Activated CD4-positive, CD25-positive, alpha-beta regulatory T cell treated with anti-CD3 and anti-CD28 coated beads, Interleukin-2, amount 50 U/mL, for 72 hours (primary cell): ENCODE data around the gene TNIK.
"Not testable (repeated sequence)": the region's sequence is repeated elsewhere in the genome, so short reads cannot be mapped to it uniquely, and the experiment has no call there.

Source experiments
- DNase-seq: peaks from one replicate; pipeline ENCODE4 v3.0.0; 2021

TNIK gene

DNA sequence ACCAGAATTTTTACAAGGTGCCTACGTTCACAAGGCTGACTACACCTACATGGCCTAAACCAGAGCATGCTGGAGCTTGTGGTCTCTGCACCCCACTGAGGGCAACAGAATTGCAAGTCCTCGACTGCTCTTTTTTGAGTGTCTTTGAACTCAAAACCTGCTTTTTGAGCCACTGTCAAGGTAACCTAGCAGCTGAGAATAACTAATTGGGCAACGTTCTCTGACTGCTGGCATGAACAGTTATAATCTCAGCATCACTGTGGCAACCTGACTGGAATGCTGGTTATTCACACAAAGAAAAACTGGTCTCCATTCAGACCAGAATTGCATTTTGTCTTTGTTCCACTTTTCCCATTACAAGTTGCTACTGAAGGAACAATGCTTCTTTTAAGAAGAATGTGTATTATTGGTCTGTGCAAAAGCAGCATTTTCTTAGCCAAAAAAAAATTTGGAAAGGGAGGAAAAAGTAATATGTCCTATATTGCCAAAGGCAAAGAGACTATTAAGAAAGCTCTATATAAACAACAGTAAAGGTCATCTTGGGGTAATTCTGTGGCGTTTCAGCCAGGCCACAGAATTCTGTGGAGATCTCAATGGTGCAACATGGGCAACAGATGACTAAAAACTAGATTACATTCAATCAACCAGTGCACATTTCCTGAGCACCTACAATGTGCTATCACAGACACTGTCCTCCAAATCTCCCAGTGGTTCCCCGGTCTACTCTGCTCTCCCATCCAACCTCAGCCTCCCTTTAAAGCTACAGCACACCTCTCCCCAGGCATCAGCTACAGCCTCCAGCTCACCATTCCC lies 76.8 kb downstream of the TNIK start:
- DNase-seq = no peak

DNA sequence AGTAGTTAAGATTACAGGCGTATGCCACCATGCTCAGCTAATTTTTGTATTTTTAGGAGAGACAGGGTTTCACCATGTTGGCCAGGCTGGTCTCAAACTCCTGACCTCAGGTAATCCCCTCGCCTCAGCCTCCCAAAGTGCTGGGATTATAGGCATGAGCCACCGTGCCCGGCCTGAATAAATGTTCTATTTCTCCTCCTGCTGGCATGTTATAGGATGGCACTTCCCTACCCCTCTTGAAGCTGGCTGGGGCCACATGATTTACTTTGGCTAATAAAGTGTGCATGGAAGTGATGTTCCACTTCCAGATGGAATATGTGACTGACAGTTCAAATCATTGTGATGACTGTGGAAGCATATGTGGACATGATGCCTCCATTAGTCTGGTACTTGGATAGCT lies 77.9 kb downstream of the TNIK start:
- not testable (repeated sequence) for DNase-seq

- DNase-seq = no peak
These were observed 79.3 kb downstream of the TNIK start for GRCh38 chr3:171380711-171381425.

DNA sequence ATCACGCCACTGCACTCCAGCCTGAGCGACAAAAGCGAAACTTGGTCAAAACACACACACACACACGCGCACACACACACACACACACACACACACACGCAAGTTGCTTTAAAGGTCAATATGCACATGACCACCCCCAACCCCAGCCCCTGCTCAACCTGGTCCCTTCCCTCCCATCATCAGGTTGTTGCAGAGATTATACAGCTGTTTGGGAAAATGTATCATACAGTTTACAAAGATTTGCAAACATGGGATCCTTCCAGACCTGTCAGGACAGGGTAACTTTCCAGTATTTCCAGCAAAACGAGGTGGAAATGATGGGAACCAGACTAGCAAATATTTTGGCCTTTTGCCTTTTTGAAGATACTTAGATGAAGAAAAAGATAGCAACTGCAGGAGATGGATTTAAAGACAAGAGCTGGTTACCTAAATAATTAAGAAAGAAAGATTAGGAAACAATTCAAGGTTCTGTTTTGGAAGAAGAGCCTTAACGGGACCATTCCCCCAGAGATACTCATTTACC lies 80.2 kb downstream of the TNIK start:
- no peak for DNase-seq

DNA sequence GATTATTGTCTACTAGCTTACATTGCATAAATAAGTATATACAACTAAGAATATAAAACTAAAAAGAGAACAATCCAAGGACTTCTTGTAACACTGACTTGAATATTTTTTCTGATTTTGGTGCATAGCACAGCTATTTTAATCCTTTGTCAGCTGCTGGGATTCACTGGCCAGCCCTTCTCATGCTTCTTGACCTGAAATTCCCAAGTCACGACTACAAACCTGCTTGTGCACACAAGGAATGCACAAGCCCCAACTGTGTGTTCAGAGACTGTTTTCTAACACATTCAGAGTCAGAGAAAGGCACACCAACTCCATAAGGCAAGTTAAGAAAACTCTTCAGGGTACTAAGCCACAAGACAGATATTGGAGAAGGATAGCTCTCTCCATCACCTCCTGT lies 80.9 kb downstream of the TNIK start:
- DNase-seq = no peak

GRCh38 chr3:171378586-171378985 lies 81.6 kb downstream of the TNIK start:
- no peak for DNase-seq

DNA sequence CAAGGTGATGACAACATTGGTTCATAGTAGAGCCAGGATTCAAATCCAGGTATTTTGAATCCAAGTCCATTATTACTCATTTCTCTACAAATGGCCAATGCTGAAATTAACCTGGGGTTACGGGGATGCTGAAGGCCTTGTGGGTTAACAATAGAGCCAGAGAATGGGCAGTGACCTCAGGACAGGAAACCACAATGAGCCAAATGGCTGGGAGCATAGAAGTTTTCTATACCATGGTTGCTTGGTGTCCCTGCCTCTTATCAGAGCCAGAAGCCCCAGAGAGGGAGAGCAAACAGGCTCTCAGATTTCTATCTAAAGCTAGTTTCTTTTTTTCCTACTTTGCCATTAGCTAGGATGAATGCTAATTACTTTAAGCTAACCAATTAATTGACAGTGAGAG lies 82.3 kb downstream of the TNIK start:
- DNase-seq = no peak

GRCh38 chr3:171376596-171376947 lies 83.6 kb downstream of the TNIK start:
- DNase-seq = no peak

DNA sequence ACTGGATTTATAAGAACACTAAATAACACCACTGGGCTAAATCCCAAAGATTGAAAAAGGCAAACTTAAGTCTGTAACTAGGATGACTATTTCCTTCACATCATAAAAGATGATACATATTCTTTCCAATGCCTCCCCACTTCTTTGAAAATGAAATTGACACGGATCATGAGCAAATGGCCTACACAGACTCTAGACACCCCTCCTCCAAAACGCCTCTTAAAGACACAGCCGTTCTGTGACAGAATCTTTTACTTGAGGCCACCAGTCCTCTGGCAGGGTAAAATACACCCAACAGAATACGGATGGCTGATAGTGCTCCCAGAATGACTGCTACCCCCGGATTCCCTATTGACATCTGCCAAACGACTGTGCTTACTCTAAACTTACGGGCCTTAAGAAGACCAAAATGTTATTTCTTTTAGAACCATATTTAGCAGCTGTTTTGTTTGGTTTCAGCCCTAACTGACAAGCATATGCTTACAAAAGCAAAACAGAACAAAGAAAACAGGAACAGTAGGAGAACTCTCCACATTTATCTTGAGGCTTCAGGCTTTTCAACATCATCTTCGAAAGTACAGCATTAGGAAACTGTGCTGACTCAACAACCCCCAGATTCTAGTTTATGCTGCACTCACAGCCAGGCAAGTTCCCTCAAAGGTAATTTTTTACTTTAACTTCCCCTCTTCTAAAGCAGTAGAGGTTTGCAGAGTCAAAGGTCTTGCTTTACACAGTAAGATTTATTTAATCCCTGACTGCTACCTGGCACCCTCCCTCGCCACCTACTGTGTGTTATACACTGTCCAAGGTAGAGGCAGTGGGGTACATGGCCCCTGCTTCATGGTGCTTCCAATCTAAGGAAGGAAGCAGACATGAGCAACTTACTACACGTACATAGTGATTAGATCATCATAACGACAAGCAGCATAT lies 84.3 kb downstream of the TNIK start:
- no peak for DNase-seq

DNA sequence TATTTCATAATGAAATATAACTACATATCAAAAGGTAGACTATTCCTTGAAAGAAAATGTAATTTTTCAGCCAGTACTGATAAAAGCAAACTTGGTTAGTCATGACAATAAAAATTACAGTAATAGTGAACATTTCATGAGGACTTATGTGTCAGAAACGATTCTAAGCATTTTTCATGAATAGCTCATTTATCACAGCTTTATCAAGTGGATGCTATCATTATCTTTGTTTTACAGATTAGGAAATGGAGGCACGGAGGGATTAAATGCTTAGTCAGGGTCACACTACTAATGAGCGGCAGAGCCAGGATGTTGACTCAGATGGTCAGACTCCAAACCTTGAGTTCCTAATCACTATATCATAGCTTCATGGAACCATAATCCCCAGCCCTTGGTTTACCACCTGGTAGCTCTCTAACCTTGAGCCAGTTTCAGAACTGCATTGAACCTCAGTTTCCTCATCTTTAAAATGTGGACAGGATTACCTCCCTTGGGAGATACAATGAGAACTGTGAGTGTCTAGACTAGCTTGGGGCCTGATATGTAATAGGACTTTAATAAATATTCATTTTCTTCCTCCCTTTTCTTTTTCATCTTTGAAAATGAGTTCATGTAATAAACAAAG lies 85.4 kb downstream of the TNIK start:
- DNase-seq = no peak

DNA sequence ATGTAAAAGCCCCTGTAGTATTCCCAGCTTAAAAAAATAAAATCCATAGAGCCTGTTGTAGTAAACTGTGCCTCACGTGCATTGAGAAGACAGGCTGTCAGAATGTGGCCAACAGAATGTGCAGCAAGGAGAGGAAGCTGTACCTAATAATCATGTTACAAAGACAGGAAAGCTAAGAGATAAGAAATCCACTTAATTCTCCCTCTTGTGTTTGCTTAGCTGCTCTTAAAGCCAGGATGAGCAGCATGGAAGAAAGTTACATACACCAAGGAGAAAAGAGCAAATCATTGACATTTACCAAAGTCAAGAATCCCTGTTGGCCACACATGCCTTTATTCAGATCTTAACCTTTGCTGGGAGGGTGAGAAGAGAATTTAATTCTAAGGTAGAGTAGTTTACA lies 85.9 kb downstream of the TNIK start:
- DNase-seq = no peak

- DNase-seq = no peak
These were observed 86.5 kb downstream of the TNIK start for GRCh38 chr3:171373711-171374110.

DNA sequence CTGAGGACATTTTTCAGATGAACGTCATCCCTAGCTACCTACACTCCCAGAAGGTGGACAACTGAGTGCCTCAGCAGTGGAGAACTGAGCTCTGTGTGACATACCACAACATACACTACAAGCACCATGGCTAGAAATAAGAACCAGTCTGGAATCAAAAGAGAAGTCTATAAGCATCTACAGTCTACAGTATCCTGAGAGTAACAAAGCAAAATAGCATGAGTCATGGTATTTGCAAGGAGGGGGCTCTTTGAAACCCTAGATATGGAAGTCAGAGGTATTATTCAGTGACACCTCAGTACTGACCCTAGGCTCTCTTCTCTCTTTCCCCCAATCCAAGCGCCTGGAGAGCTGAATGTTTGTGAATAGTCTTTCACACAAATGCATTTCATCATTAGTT lies 87.5 kb downstream of the TNIK start:
- no peak for DNase-seq

GRCh38 chr3:171371354-171371753 lies 88.9 kb downstream of the TNIK start:
- DNase-seq = no peak

DNA sequence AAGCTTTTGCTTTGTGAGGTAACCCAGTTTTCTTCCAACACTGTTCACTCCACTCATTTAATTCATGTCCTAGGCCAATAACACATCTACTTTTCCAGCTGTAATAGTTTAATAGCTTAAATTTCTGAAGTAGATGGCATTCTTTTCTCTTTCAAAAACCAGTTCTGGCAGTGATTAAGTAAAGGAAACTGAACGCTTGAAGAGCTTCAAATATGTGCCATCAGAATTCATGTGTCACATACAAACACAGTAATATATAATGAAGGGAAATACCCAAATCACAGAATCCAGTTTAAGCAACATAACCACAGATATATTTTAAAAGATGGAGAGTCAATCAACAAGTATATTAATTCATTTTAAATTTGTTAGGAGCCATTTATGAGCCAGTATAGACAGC lies 91.0 kb downstream of the TNIK start:
- DNase-seq = no peak

DNA sequence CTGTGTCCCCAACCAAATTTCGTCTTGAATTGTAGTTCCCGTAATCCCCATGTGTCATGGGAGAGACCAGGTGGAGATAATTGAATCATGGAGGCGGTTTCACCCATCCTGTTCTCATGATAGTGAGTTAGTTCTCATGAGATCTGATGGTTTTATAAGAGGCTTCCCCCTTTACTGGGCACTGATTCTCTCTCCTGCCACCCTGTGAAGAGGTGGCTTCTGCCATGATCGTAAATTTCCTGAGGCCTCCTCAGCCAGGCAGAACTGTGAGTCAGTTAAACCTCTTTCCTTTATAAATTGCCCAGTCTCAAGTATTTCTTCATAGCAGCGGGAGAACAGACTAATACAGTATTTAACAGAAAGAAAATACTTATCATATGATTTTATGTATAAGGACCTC lies 93.5 kb downstream of the TNIK start:
- not testable (repeated sequence) for DNase-seq

GRCh38 chr3:171366043-171366442 lies 94.2 kb downstream of the TNIK start:
- no peak for DNase-seq

DNA sequence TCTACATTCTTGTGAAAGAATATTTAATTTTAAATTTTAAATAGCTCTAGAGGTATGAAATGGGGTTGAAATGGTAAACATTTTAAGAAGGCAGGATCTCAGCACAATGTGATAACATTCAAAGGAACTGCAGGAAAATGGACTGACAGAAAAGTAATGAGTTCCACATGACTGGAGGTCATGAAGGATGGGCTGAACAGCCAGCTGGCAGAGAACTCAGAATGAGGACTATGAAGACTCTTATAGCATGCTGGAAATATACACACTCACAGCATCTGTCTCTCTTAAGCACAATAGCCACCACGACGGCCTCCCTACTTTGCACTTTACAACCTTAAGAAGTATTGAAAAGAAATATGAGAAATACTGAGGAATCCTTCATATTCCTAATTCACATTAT lies 94.7 kb downstream of the TNIK start:
- DNase-seq = no peak

GRCh38 chr3:171364500-171364899 lies 95.7 kb downstream of the TNIK start:
- no peak for DNase-seq

DNA sequence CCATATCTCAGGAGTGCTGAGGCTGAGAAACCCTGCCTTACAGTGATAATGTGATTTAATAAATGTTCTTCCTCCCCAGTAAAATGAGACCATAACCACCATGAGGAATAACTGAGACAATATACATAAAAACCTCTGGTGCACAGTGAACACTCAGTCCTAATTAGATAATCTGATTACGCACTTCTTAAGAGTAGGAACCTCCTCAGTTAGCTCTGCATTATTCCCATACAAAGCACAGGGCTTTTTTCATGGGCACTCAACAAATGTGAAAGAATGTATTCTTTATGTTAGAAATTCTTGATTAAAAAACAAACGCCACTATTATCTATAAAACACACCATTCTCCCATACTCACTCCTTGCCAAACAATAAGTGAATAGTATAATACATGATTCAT lies 97.0 kb downstream of the TNIK start:
- DNase-seq = no peak

GRCh38 chr3:171362575-171362974 lies 97.6 kb downstream of the TNIK start:
- no peak for DNase-seq

GRCh38 chr3:171358881-171359198 lies 101.4 kb downstream of the TNIK start:
- no peak for DNase-seq
